DND-41 (cell line): Measurements from ENCODE around the gene TDRD9.

Experiments
- ATAC-seq: fragments of 200-7000 bp; cut with Tn5 transposase; 3 replicates; pipeline ENCODE4 v1.9.1; 2021; ENCODE audit warnings: low read depth; ENCODE audit not compliant: insufficient read depth
- DNase-seq: peaks from one replicate; pipeline ENCODE4 v3.0.0-alpha.2; 2020
- H2AFZ ChIP-seq: 2 replicates; pipeline ENCODE4 v1.6.0; 2012; ENCODE audit warnings: low read depth, low read length
- H3K27ac ChIP-seq: 2 replicates; pipeline ENCODE4 v1.5.1; 2012; ENCODE audit warnings: low read length, inconsistent platforms
- H3K27me3 ChIP-seq: fragments of 200-600 bp; sonication (generic); 2 replicates; pipeline ENCODE4 v1.6.0; 2012; ENCODE audit warnings: low read length, mild to moderate bottlenecking, inconsistent platforms; ENCODE audit not compliant: insufficient read depth, poor library complexity
- H3K36me3 ChIP-seq: 2 replicates; pipeline ENCODE4 v1.5.1; 2012; ENCODE audit warnings: low read length, inconsistent platforms; ENCODE audit not compliant: insufficient read depth
- H3K4me1 ChIP-seq: 2 replicates; pipeline ENCODE4 v1.5.1; 2012; ENCODE audit warnings: mild to moderate bottlenecking, low read length; ENCODE audit not compliant: insufficient read depth
- H3K4me2 ChIP-seq: 2 replicates; pipeline ENCODE4 v1.6.0; 2012; ENCODE audit warnings: mild to moderate bottlenecking, moderate library complexity, low read length, inconsistent platforms; ENCODE audit not compliant: insufficient read depth
- H3K4me3 ChIP-seq, 2 experiments: fragments of 200-600 bp in 1 of 2; shearing (Covaris generic) in 1 of 2; 2 replicates each; pipeline ENCODE4 v1.5.1; 2012 to 2016; ENCODE audit warnings: inconsistent platforms in 2 of 2, low read length in 2 of 2, mild to moderate bottlenecking in 2 of 2, low read depth in 1 of 2, moderate library complexity in 1 of 2
- H3K79me2 ChIP-seq: 2 replicates; pipeline ENCODE4 v1.6.0; 2012; ENCODE audit warnings: low read length, inconsistent platforms; ENCODE audit not compliant: insufficient read depth
- H3K9ac ChIP-seq: 2 replicates; pipeline ENCODE4 v1.6.0; 2012; ENCODE audit warnings: low read depth, mild to moderate bottlenecking, inconsistent platforms, low read length, moderate library complexity
- H3K9me3 ChIP-seq: 2 replicates; pipeline ENCODE4 v1.5.1; 2012; ENCODE audit warnings: low read length, moderate library complexity, mild to moderate bottlenecking, inconsistent platforms; ENCODE audit not compliant: insufficient read depth, severe bottlenecking
- H4K20me1 ChIP-seq: 2 replicates; pipeline ENCODE4 v1.6.0; 2012; ENCODE audit warnings: low read length; ENCODE audit not compliant: insufficient read depth
- EZH2 ChIP-seq: IDR thresholded peaks from 3 replicates; pipeline ENCODE4 v1.6.1; 2012; ENCODE audit warnings: borderline replicate concordance, low read depth, mild to moderate bottlenecking, moderate library complexity, low read length, inconsistent platforms; ENCODE audit not compliant: severe bottlenecking
- TF ChIP-seq, protein P1 (sequence below): IDR thresholded peaks from 2 replicates; pipeline ENCODE4 v1.5.1; 2012; ENCODE audit warnings: borderline replicate concordance, low read length, moderate library complexity, mild to moderate bottlenecking; ENCODE audit not compliant: poor library complexity, severe bottlenecking; ENCODE audit errors: extremely low read depth

Gene TDRD9

DNA sequence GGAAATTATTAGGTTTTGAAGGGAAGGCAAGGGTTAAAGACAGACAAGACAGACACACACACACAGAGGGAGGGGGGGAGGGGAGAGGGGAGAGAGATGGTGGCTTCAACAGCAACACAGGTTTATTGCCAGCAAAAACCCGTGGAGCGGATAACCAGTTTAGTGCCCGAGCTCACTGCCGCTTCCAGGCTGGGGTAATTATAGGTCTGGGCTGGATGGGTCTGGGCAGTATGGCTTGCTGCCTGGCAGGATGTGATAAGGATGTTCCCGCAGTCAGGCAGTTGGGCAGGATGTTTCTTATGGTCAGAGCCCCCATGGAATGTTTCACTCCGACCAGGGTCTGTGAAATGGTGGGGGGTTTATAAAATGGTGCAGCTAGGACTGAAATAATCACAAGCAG, 4.4 kb upstream of the TDRD9 start:
- Histone ChIP-seq H3K4me1 (peaks cover 24% of the 10 kb centered on the region), H3K27me3 (peaks cover 2% of the 10 kb centered on the region), H3K79me2 (peaks cover 25% of the 10 kb centered on the region), H4K20me1 (peaks cover 13% of the 10 kb centered on the region; the same call in 1 of the 2 replicates), H3K4me3 (no peak overlapping the region), H3K4me2 (no peak overlapping the region), H3K27ac (no peak overlapping the region), H3K36me3 (peaks cover 6% of the 10 kb centered on the region; the same call in 1 of the 2 replicates), H3K9me3 (no peaks in the 10 kb centered on the region), H2AFZ (peak overlapping the region; percentile 39; the same call in 1 of the 2 replicates), H3K9ac (no peak overlapping the region)
- ATAC-seq (no peak), DNase-seq (no peak)
- TF ChIP-seq, protein P1, sequence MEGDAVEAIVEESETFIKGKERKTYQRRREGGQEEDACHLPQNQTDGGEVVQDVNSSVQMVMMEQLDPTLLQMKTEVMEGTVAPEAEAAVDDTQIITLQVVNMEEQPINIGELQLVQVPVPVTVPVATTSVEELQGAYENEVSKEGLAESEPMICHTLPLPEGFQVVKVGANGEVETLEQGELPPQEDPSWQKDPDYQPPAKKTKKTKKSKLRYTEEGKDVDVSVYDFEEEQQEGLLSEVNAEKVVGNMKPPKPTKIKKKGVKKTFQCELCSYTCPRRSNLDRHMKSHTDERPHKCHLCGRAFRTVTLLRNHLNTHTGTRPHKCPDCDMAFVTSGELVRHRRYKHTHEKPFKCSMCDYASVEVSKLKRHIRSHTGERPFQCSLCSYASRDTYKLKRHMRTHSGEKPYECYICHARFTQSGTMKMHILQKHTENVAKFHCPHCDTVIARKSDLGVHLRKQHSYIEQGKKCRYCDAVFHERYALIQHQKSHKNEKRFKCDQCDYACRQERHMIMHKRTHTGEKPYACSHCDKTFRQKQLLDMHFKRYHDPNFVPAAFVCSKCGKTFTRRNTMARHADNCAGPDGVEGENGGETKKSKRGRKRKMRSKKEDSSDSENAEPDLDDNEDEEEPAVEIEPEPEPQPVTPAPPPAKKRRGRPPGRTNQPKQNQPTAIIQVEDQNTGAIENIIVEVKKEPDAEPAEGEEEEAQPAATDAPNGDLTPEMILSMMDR = no peak
- no peak for TF ChIP-seq EZH2

DNA sequence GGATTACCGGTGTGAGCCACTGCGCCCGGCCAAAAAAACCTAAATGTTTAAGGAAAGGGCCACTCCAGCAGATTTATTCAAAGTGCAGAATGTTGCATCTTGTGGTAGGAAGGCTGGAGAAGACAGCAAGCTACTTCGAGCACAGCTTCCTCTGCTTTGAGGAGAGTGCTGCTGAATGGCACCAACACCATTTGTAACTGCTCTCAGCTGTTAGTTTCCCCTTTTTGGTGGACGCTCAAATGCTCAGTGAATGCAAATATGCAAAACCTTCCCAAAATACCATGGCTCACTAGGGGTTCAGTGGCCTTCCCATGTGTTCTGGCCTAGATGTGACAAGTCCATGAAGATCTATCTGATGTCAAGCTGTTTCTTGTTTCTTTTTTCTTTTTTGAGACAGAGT, 2.9 kb upstream of the TDRD9 start:
- H3K79me2 ChIP-seq = peaks cover 10% of the 10 kb centered on the region
- no peak overlapping the region for H3K4me3 ChIP-seq
- H3K27me3 ChIP-seq = peaks cover 2% of the 10 kb centered on the region
- no peaks in the 10 kb centered on the region for H3K9me3 ChIP-seq
- no peak for DNase-seq
- H3K4me1 ChIP-seq = peaks cover 11% of the 10 kb centered on the region
- peaks cover 6% of the 10 kb centered on the region; the same call in 1 of the 2 replicates for H3K36me3 ChIP-seq
- peaks cover 6% of the 10 kb centered on the region; the same call in 1 of the 2 replicates for H4K20me1 ChIP-seq
- TF ChIP-seq EZH2 = no peak
- TF ChIP-seq, protein P1 = no peak
- no peak overlapping the region for H3K27ac ChIP-seq
- H3K4me2 ChIP-seq = no peak overlapping the region
- no peak overlapping the region for H3K9ac ChIP-seq
- H2AFZ ChIP-seq = no peak overlapping the region
- no peak for ATAC-seq

GRCh38 chr14:103927566-103927965, 690 bp upstream of the TDRD9 start:
- no peaks in the 10 kb centered on the region for H3K9me3 ChIP-seq
- H3K4me1 ChIP-seq = no peaks in the 10 kb centered on the region
- ATAC-seq = no peak
- DNase-seq = no peak
- no peaks in the 10 kb centered on the region for H4K20me1 ChIP-seq
- no peaks in the 10 kb centered on the region for H3K36me3 ChIP-seq
- H3K27me3 ChIP-seq = peaks cover 2% of the 10 kb centered on the region
- no peak overlapping the region for H3K4me3 ChIP-seq
- no peak overlapping the region for H3K9ac ChIP-seq
- TF ChIP-seq, protein P1 = no peak
- no peak for TF ChIP-seq EZH2
- no peaks in the 10 kb centered on the region for H3K79me2 ChIP-seq
- H2AFZ ChIP-seq = no peak overlapping the region
- H3K4me2 ChIP-seq = no peak overlapping the region
- H3K27ac ChIP-seq = no peak overlapping the region
